HepG2 (cell line): Measurements from ENCODE around the gene RARS2. TPM values are rescaled to one million over a fixed set of nuclear protein-coding genes. Genes with fewer than 3 reads are reported as not detected.

Experiments used
- DMTF1 ChIP-seq: sonication (generic); formaldehyde crosslinking; IDR thresholded peaks from 2 replicates; pipeline ENCODE4 v1.4.0; 2020; ENCODE audit warnings: mild to moderate bottlenecking, missing genetic modification reagents
- MLXIP ChIP-seq: sonication (generic); formaldehyde crosslinking; IDR thresholded peaks from 2 replicates; pipeline ENCODE4 v1.9.0; 2021; ENCODE audit warnings: missing genetic modification reagents, borderline replicate concordance
- SCMH1 ChIP-seq: sonication (generic); formaldehyde crosslinking; IDR thresholded peaks from 2 replicates; pipeline ENCODE4 v1.9.0; 2021; ENCODE audit warnings: missing genetic modification reagents, mild to moderate bottlenecking, borderline replicate concordance
- ZNF367 ChIP-seq: sonication (generic); formaldehyde crosslinking; IDR thresholded peaks from 2 replicates; pipeline ENCODE4 v1.4.0; 2020; ENCODE audit warnings: missing genetic modification reagents, borderline replicate concordance
- ZNF543 ChIP-seq: sonication (generic); formaldehyde crosslinking; IDR thresholded peaks from 2 replicates; pipeline ENCODE4 v1.4.0; 2020; ENCODE audit warnings: mild to moderate bottlenecking, missing genetic modification reagents
- ZNF782 ChIP-seq: sonication (generic); formaldehyde crosslinking; IDR thresholded peaks from 2 replicates; pipeline ENCODE4 v1.4.0; 2020; ENCODE audit warnings: missing genetic modification reagents, mild to moderate bottlenecking, borderline replicate concordance
- polyA plus RNA-seq, 8 experiments: library from polyadenylated mRNA; depleted of rRNA in 3 of 8; stranded (reverse) in 7 of 8; unstranded in 1 of 8; fragments of >200 nt; fragmentation: Illumina TruSeq in 4 of 8; extraction: Trizol in 4 of 8; gene quantifications; 2 replicates each; pipeline versions ENCODE4 v1.2.1 to v1.2.3, GENCODE V29; 2011 to 2016; ENCODE audit warnings: low read depth in 4 of 8, missing spikeins in 1 of 8, mixed read lengths in 1 of 8; ENCODE audit not compliant: insufficient read depth in 1 of 8
- total RNA-seq, 5 experiments: library from RNA; depleted of rRNA; stranded (reverse); fragments of >200 nt; fragmentation: Illumina TruSeq; extraction: Trizol; gene quantifications; 2 replicates each; pipeline ENCODE4 v1.2.3, GENCODE V29; 2016; ENCODE audit warnings: low read depth in 1 of 5
- TF ChIP-seq, protein P1 (sequence below): IDR thresholded peaks from 2 replicates; pipeline ENCODE4 v1.6.1; 2016; ENCODE audit warnings: mild to moderate bottlenecking
- TF ChIP-seq, protein P2 (sequence below): sonication (generic); formaldehyde crosslinking; IDR thresholded peaks from 2 replicates; pipeline ENCODE4 v1.9.0; 2021; ENCODE audit warnings: missing genetic modification reagents, mild to moderate bottlenecking, borderline replicate concordance

The RARS2 gene
- total and polyA plus RNA-seq, 2 of the 13 experiments (the other 11 are each of a cell fraction or from before 2014, with no cell fraction given) = 23.4 to 80.1 TPM

DNA sequence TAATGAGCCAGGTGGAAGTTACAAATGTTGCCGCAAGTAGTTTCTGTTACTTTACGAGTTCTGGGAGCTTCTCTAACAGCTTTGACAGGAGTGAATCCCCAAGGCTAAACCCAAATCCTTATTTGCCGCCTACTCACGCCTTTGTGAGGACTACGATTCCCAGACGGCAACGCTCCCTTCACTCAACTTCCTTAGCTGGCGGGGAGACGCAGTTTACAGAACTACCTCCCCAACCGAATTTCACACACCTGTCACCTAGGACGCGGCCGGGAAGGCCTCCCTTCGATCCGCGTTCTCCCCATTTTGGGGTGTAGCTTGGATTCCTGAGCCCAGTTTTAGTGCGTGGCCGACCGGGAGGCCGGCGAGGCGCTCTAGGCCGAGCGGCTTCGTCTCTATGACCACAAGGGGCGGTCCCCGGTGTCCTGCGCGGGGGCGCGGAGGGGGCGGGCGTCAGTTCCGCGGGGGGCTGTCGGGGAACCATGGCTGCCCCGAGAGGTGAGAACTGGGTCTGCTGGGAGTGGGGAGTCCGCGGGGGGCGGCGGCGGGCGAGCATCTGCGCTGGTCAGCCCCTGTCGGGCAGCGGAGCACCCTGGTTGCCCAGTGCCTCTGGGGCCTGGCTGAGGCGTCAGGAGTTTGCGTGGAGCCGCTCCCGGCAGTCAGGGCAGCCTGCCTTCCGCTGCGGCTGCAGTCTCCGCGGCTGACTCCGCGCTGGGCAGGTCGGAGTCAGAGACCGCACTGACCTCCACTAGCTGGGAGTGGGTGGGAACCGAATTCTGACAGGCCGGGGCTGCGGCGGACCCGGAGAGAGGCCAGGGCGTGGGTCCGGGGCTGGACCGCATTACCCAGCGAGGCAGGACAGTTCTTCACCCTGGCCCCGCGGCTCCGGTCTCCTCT is 117.0 kb downstream of the RARS2 start, which contains the start of gene SLC35A1 (continued):
- TF ChIP-seq, protein P1, sequence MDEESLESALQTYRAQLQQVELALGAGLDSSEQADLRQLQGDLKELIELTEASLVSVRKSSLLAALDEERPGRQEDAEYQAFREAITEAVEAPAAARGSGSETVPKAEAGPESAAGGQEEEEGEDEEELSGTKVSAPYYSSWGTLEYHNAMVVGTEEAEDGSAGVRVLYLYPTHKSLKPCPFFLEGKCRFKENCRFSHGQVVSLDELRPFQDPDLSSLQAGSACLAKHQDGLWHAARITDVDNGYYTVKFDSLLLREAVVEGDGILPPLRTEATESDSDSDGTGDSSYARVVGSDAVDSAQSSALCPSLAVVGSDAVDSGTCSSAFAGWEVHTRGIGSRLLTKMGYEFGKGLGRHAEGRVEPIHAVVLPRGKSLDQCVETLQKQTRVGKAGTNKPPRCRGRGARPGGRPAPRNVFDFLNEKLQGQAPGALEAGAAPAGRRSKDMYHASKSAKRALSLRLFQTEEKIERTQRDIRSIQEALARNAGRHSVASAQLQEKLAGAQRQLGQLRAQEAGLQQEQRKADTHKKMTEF = peak; percentile 89
- TF ChIP-seq DMTF1 (CRISPR knock-in tag) = no peak
- TF ChIP-seq ZNF782 (CRISPR knock-in tag) = peak; percentile 81
- no peak for TF ChIP-seq SCMH1
- TF ChIP-seq, protein P2, sequence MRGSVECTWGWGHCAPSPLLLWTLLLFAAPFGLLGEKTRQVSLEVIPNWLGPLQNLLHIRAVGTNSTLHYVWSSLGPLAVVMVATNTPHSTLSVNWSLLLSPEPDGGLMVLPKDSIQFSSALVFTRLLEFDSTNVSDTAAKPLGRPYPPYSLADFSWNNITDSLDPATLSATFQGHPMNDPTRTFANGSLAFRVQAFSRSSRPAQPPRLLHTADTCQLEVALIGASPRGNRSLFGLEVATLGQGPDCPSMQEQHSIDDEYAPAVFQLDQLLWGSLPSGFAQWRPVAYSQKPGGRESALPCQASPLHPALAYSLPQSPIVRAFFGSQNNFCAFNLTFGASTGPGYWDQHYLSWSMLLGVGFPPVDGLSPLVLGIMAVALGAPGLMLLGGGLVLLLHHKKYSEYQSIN (CRISPR knock-in tag) = no peak
- TF ChIP-seq MLXIP (CRISPR knock-in tag) = no peak
- no peak for TF ChIP-seq ZNF367 (CRISPR knock-in tag)
- TF ChIP-seq ZNF543 = no peak
- TF ChIP-seq, all 625 proteins: peak for 263
